HepG2 (cell line): Measurements from ENCODE around the gene ARHGEF7. TPM values are rescaled to one million over a fixed set of nuclear protein-coding genes. Genes with fewer than 3 reads are reported as not detected.

Experiments
- CHD2 ChIP-seq: IDR thresholded peaks from 2 replicates; pipeline ENCODE4 v1.6.1; 2011; ENCODE audit warnings: low read depth, low read length, improper control_type of control experiment
- JUNB ChIP-seq: sonication (generic); formaldehyde crosslinking; IDR thresholded peaks from 2 replicates; pipeline ENCODE4 v1.8.0; 2022; ENCODE audit warnings: missing genetic modification reagents, mild to moderate bottlenecking, borderline replicate concordance
- MED13 ChIP-seq: sonication (generic); formaldehyde crosslinking; IDR thresholded peaks from 2 replicates; pipeline ENCODE4 v1.5.0; 2020; ENCODE audit warnings: missing genetic modification reagents
- POLR2G ChIP-seq: fragments of 200-400 bp; formaldehyde crosslinking; IDR thresholded peaks from 2 replicates; pipeline ENCODE4 v1.6.1; 2018; ENCODE audit warnings: mild to moderate bottlenecking, low read depth, low read length, moderate library complexity
- ZFP36 ChIP-seq: fragments of 150-350 bp; IDR thresholded peaks from 2 replicates; pipeline ENCODE4 v1.6.1; 2018; ENCODE audit warnings: borderline replicate concordance, low read length, low read depth; ENCODE audit not compliant: partially characterized antibody
- ZNF317 ChIP-seq: sonication (generic); formaldehyde crosslinking; IDR thresholded peaks from 2 replicates; pipeline ENCODE4 v1.5.0; 2020; ENCODE audit warnings: mild to moderate bottlenecking, missing genetic modification reagents
- ZNF383 ChIP-seq: sonication (generic); formaldehyde crosslinking; IDR thresholded peaks from 2 replicates; pipeline ENCODE4 v1.4.0; 2020; ENCODE audit warnings: missing genetic modification reagents, mild to moderate bottlenecking, borderline replicate concordance
- ZNF616 ChIP-seq: sonication (generic); formaldehyde crosslinking; IDR thresholded peaks from 2 replicates; pipeline ENCODE4 v1.5.0; 2020; ENCODE audit warnings: low read depth, mild to moderate bottlenecking, missing genetic modification reagents
- ZNF83 ChIP-seq: sonication (generic); formaldehyde crosslinking; IDR thresholded peaks from 2 replicates; pipeline ENCODE4 v1.4.0; 2020; ENCODE audit warnings: missing genetic modification reagents, mild to moderate bottlenecking, borderline replicate concordance
- polyA plus RNA-seq, 8 experiments: library from polyadenylated mRNA; depleted of rRNA in 3 of 8; stranded (reverse) in 7 of 8; unstranded in 1 of 8; fragments of >200 nt; fragmentation: Illumina TruSeq in 4 of 8; extraction: Trizol in 4 of 8; gene quantifications; 2 replicates each; pipeline versions ENCODE4 v1.2.1 to v1.2.3, GENCODE V29; 2011 to 2016; ENCODE audit warnings: low read depth in 4 of 8, missing spikeins in 1 of 8, mixed read lengths in 1 of 8; ENCODE audit not compliant: insufficient read depth in 1 of 8
- total RNA-seq, 5 experiments: library from RNA; depleted of rRNA; stranded (reverse); fragments of >200 nt; fragmentation: Illumina TruSeq; extraction: Trizol; gene quantifications; 2 replicates each; pipeline ENCODE4 v1.2.3, GENCODE V29; 2016; ENCODE audit warnings: low read depth in 1 of 5
- TF ChIP-seq, protein P1 (sequence below): sonication (generic); formaldehyde crosslinking; IDR thresholded peaks from 2 replicates; pipeline ENCODE4 v1.4.0; 2020; ENCODE audit warnings: missing genetic modification reagents, borderline replicate concordance

Gene ARHGEF7
- total and polyA plus RNA-seq, 2 of the 13 experiments (the other 11 are each of a cell fraction or from before 2014, with no cell fraction given) = 15.7 to 22.3 TPM

DNA sequence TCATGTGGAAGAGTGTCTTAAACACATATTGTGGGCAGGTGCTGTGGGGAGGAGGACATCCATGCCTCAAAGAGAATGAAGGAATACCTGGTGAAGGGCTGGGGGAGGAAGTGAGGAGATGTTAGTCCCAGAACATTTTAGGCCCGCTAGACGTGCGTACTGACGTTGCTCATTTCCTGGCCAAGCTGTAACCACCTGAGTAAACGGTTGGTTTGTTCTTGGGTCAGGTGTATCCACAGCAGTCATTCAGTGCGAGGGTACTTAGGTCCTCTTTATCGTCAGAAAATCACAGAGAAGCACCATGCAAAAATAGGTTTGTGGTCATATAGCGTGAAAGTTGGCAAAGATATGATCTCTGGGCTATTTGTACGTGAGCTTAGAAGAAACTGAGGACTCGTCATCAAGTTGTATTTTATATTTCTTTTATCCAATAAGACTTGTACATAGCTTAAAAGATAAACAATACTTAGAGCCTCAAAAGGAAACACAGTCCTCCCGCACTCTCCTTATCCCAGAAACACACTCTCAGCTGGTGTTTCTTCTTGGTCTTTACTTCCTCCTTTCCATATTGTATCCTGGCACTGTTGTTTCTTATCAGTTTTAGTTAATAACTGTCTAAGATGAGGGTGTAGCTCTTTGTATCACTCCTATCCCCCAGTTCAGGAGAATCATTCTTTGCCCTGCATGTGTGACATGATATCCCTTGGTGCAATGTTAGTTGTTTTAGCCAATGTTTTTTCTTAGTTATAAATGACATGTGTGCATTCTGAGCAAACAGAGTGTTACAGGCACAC, 52.0 kb downstream of the ARHGEF7 start (continued):
- TF ChIP-seq, protein P1, sequence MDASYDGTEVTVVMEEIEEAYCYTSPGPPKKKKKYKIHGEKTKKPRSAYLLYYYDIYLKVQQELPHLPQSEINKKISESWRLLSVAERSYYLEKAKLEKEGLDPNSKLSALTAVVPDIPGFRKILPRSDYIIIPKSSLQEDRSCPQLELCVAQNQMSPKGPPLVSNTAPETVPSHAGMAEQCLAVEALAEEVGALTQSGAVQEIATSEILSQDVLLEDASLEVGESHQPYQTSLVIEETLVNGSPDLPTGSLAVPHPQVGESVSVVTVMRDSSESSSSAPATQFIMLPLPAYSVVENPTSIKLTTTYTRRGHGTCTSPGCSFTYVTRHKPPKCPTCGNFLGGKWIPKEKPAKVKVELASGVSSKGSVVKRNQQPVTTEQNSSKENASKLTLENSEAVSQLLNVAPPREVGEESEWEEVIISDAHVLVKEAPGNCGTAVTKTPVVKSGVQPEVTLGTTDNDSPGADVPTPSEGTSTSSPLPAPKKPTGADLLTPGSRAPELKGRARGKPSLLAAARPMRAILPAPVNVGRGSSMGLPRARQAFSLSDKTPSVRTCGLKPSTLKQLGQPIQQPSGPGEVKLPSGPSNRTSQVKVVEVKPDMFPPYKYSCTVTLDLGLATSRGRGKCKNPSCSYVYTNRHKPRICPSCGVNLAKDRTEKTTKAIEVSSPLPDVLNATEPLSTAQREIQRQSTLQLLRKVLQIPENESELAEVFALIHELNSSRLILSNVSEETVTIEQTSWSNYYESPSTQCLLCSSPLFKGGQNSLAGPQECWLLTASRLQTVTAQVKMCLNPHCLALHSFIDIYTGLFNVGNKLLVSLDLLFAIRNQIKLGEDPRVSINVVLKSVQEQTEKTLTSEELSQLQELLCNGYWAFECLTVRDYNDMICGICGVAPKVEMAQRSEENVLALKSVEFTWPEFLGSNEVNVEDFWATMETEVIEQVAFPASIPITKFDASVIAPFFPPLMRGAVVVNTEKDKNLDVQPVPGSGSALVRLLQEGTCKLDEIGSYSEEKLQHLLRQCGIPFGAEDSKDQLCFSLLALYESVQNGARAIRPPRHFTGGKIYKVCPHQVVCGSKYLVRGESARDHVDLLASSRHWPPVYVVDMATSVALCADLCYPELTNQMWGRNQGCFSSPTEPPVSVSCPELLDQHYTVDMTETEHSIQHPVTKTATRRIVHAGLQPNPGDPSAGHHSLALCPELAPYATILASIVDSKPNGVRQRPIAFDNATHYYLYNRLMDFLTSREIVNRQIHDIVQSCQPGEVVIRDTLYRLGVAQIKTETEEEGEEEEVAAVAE (CRISPR knock-in tag) = no peak
- TF ChIP-seq ZNF83 (no peak), ZNF317 (no peak), ZNF616 (CRISPR knock-in tag) (no peak), CHD2 (no peak), ZNF383 (CRISPR knock-in tag) (no peak), POLR2G (no peak), ZFP36 (no peak), JUNB (CRISPR knock-in tag) (no peak), MED13 (no peak)
